ENCODE measurements around the gene NAPSA.

DNA sequence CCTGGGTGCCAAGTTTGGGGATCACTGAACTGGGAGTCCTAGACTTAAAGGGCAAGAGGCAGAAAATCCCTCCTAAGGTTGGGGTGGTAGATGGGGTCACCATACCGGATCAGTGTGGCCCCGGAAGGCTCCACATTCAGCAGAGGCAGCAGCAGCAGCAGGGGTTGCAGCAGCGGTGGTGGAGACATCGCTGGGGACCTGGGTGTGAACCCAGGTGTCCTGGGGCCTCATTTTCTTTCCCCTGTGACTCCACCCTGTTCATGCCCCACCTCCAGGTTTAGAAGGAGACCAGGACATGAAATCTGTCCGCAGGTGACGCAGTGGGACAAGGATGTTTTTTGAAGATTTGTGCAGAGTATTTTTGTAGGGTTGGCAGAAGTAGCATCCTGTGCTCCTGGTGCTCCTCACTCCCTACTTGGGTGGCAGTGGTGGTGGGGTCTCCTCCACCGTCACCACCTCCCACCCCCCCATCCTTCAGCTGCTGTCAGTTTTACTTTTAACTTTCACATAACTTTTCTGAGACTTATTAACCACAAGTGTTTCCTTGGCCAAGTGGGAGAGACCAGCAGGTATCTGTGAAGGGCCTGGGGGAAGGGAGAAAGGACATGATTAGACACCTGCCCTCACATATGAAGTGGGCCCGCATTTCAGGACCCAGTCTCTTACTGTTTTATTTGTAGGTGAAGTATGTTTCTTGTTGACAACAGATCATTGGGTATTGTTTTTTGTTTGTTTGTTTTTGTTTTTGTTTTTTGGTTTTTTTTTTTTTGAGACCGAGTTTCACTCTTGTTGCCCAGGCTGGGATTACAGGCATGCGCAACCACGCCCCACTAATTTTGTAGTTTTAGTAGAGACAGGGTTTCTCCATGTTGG, at the start of gene NAPSA:
- TF ChIP-seq, protein P1, sequence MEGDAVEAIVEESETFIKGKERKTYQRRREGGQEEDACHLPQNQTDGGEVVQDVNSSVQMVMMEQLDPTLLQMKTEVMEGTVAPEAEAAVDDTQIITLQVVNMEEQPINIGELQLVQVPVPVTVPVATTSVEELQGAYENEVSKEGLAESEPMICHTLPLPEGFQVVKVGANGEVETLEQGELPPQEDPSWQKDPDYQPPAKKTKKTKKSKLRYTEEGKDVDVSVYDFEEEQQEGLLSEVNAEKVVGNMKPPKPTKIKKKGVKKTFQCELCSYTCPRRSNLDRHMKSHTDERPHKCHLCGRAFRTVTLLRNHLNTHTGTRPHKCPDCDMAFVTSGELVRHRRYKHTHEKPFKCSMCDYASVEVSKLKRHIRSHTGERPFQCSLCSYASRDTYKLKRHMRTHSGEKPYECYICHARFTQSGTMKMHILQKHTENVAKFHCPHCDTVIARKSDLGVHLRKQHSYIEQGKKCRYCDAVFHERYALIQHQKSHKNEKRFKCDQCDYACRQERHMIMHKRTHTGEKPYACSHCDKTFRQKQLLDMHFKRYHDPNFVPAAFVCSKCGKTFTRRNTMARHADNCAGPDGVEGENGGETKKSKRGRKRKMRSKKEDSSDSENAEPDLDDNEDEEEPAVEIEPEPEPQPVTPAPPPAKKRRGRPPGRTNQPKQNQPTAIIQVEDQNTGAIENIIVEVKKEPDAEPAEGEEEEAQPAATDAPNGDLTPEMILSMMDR (conservative IDR thresholded peaks at IDR 0.05 in 1 of 2, IDR thresholded peaks at IDR 0.05 in 1 of 2; ENCODE audit: low read depth in 1 of 2, low read length in 2 of 2), result no peak
- no peak for TF ChIP-seq EZH2 (IDR thresholded peaks at IDR 0.05; ENCODE audit: low read length, missing control alignments)

Measured in fibroblast of lung (primary cell).